ENCODE data around the gene CCT4. TPM values are rescaled to one million over a fixed set of nuclear protein-coding genes. Genes with fewer than 3 reads are reported as not detected.
"Not testable (repeated sequence)": the region's sequence is repeated elsewhere in the genome, so short reads cannot be mapped to it uniquely, and the experiment has no call there.

CCT4 gene
- total and polyA plus RNA-seq, 2 donors from 2014 or later: 99.3 to 121 TPM

- peak; percentile 73 to 99 (median 96) for DNase-seq
- H3K27ac ChIP-seq (ENCODE audit: low read depth in 2 of 2, low read length in 2 of 2): peak overlapping the region; percentile 30 to 95
- H3K4me3 ChIP-seq (ENCODE audit: low read length in 3 of 3): peak overlapping the region; percentile 93 to 100 (median 99)
- H3K9ac ChIP-seq (ENCODE audit: low read length in 3 of 3): peak overlapping the region; percentile 72 to 90 (median 89)
- no peaks in the 10 kb centered on the region for H3K36me3 ChIP-seq (ENCODE audit: control insufficient read depth in 2 of 3, insufficient read depth in 3 of 3, low read length in 3 of 3)
- H3K27me3 ChIP-seq (ENCODE audit: control insufficient read depth, insufficient read depth, low read length): no peaks in the 10 kb centered on the region
- no peaks in the 10 kb centered on the region for H3K9me3 ChIP-seq (ENCODE audit: control insufficient read depth in 2 of 3, insufficient read depth in 1 of 3, low read length in 3 of 3)
- no peak for FAIRE-seq
- intact Hi-C loops (cut with DNase I): no loop called here
- no peak for TF ChIP-seq CTCF (IDR thresholded peaks at IDR 0.05; ENCODE audit: borderline replicate concordance, extremely low read depth, insufficient read depth)
- H3K4me1 ChIP-seq (ENCODE audit: control insufficient read depth in 2 of 3, insufficient read depth in 2 of 3, low read depth in 1 of 3, low read length in 3 of 3): peaks cover 0 to 2% (median 0%) of the 10 kb centered on the region in 3 donors
These were observed 33.7 kb downstream of the CCT4 start for GRCh38 chr2:61854564-61855317.

- no peak for TF ChIP-seq CTCF (IDR thresholded peaks at IDR 0.05; ENCODE audit: borderline replicate concordance, extremely low read depth, insufficient read depth)
- Histone ChIP-seq H3K9ac (ENCODE audit: low read length in 3 of 3) (peak within 1 kb of the TSS; percentile 72 to 90 (median 89)), H3K27me3 (ENCODE audit: control insufficient read depth, insufficient read depth, low read length) (no peaks in the 10 kb centered on the region), H3K27ac (ENCODE audit: low read depth in 2 of 2, low read length in 2 of 2) (peak within 1 kb of the TSS; percentile 91 to 95), H3K4me3 (ENCODE audit: low read length in 3 of 3) (peak within 1 kb of the TSS; percentile 93 to 100 (median 99)), H3K9me3 (ENCODE audit: control insufficient read depth in 2 of 3, insufficient read depth in 1 of 3, low read length in 3 of 3) (no peaks in the 10 kb centered on the region), H3K36me3 (ENCODE audit: control insufficient read depth in 2 of 3, insufficient read depth in 3 of 3, low read length in 3 of 3) (no peaks in the 10 kb centered on the region), H3K4me1 (ENCODE audit: control insufficient read depth in 2 of 3, insufficient read depth in 2 of 3, low read depth in 1 of 3, low read length in 3 of 3) (peaks cover 0 to 2% (median 0%) of the 10 kb centered on the region in 3 donors)
- intact Hi-C loops (cut with DNase I): no loop called here
- FAIRE-seq (no peak), DNase-seq (peak; percentile 93 to 98 (median 96))
These were observed 34.5 kb downstream of the CCT4 start, which contains the start of gene FAM161A for GRCh38 chr2:61853847-61854563. Gene FAM161A, minus strand, starts transcription at chr2:61854060. Its CDS starts 19 bp downstream, at chr2:61854041.

GRCh38 chr2:61853086-61853846 is 35.2 kb downstream of the CCT4 start:
- intact Hi-C loops (cut with DNase I): no loop called here
- no peak for FAIRE-seq
- TF ChIP-seq CTCF (IDR thresholded peaks at IDR 0.05; ENCODE audit: borderline replicate concordance, extremely low read depth, insufficient read depth): peak; percentile 3
- Histone ChIP-seq H3K27ac (ENCODE audit: low read depth in 2 of 2, low read length in 2 of 2) (peak overlapping the region; percentile 91 to 95), H3K4me1 (ENCODE audit: control insufficient read depth in 2 of 3, insufficient read depth in 2 of 3, low read depth in 1 of 3, low read length in 3 of 3) (peaks cover 0 to 2% (median 0%) of the 10 kb centered on the region in 3 donors), H3K9ac (ENCODE audit: low read length in 3 of 3) (peak overlapping the region; percentile 19 to 89 (median 49)), H3K36me3 (ENCODE audit: control insufficient read depth in 2 of 3, insufficient read depth in 3 of 3, low read length in 3 of 3) (no peaks in the 10 kb centered on the region), H3K4me3 (ENCODE audit: low read length in 3 of 3) (peak overlapping the region; percentile 93 to 100 (median 99)), H3K27me3 (ENCODE audit: control insufficient read depth, insufficient read depth, low read length) (no peaks in the 10 kb centered on the region), H3K9me3 (ENCODE audit: control insufficient read depth in 2 of 3, insufficient read depth in 1 of 3, low read length in 3 of 3) (no peaks in the 10 kb centered on the region)
- peak in 3 of 5 donors; percentile 13 to 53 (median 42) for DNase-seq

GRCh38 chr2:61851270-61851669 is 37.2 kb downstream of the CCT4 start:
- FAIRE-seq; H3K27me3 ChIP-seq (ENCODE audit: control insufficient read depth, insufficient read depth, low read length); H3K9ac ChIP-seq (ENCODE audit: low read length in 3 of 3); DNase-seq; H3K36me3 ChIP-seq (ENCODE audit: control insufficient read depth in 2 of 3, insufficient read depth in 3 of 3, low read length in 3 of 3); H3K27ac ChIP-seq (ENCODE audit: low read depth in 2 of 2, low read length in 2 of 2); H3K4me3 ChIP-seq (ENCODE audit: low read length in 3 of 3); H3K4me1 ChIP-seq (ENCODE audit: control insufficient read depth in 2 of 3, insufficient read depth in 2 of 3, low read depth in 1 of 3, low read length in 3 of 3); intact Hi-C loops (cut with DNase I); H3K9me3 ChIP-seq (ENCODE audit: control insufficient read depth in 2 of 3, insufficient read depth in 1 of 3, low read length in 3 of 3): not testable (repeated sequence)

All from kidney (tissue), 14 donors.